H1 (cell line): ENCODE measurements around the gene PITPNC1. TPM values are rescaled to one million over a fixed set of nuclear protein-coding genes. Genes with fewer than 3 reads are reported as not detected.

ENCODE experiments used
- CTCF ChIA-PET: fragments of 300-600 bp; sonication (Branson Sonifier 250); formaldehyde crosslinking; loops from one replicate; lab custom pipeline; 2021; ENCODE audit not compliant: partially characterized antibody; lab: Charles Lee
- POLR2A ChIA-PET: fragments of 300-600 bp; sonication (Branson Sonifier 250); formaldehyde crosslinking; loops from one replicate; lab custom pipeline; 2021; ENCODE audit warnings: inconsistent platforms; ENCODE audit not compliant: partially characterized antibody; lab: Charles Lee
- DNase-seq, 2 experiments: peaks; one replicate each; pipeline versions ENCODE4 v3.0.0 to v3.0.0-alpha.2; 2010 to 2022; ENCODE audit warnings: low spot score in 2 of 2, low read depth in 1 of 2, mixed read lengths in 1 of 2
- FAIRE-seq: peaks from 2 replicates; lab custom pipeline; 2011; peaks lifted over from hg19 to GRCh38; lab: Jason Lieb, UNC
- H2AFZ ChIP-seq: 2 replicates; pipeline ENCODE4 v1.8.1; 2012; ENCODE audit warnings: low read length, inconsistent platforms
- H2AK5ac ChIP-seq: 2 replicates; pipeline ENCODE4 v1.6.1; 2013; ENCODE audit warnings: low read depth, low read length
- H2BK120ac ChIP-seq: replicated peaks from 2 replicates; pipeline ENCODE3; 2013; ENCODE audit warnings: low read depth, low read length, inconsistent platforms
- H2BK12ac ChIP-seq: 2 replicates; pipeline ENCODE4 v1.6.1; 2013; ENCODE audit warnings: low read depth, low read length
- H2BK15ac ChIP-seq: 2 replicates; pipeline ENCODE4 v1.6.1; 2013; ENCODE audit warnings: low read length
- H2BK20ac ChIP-seq: 2 replicates; pipeline ENCODE4 v1.6.1; 2013; ENCODE audit warnings: low read length
- H2BK5ac ChIP-seq: 2 replicates; pipeline ENCODE4 v1.6.1; 2013; ENCODE audit warnings: low read depth, low read length
- H3K14ac ChIP-seq: 2 replicates; pipeline ENCODE4 v1.6.1; 2013; ENCODE audit warnings: inconsistent platforms; ENCODE audit not compliant: insufficient read length
- H3K18ac ChIP-seq: 2 replicates; pipeline ENCODE4 v1.6.1; 2013; ENCODE audit warnings: low read length; ENCODE audit errors: extremely low read depth
- H3K23ac ChIP-seq: 2 replicates; pipeline ENCODE4 v1.6.1; 2013; ENCODE audit warnings: inconsistent platforms; ENCODE audit not compliant: insufficient read length
- H3K23me2 ChIP-seq: 2 replicates; pipeline ENCODE4 v1.6.1; 2013; ENCODE audit warnings: low read depth, low read length
- H3K27ac ChIP-seq: 2 replicates; pipeline ENCODE4 v1.6.1; 2011; ENCODE audit warnings: low read depth, low read length, inconsistent platforms
- H3K27me3 ChIP-seq, 4 experiments: replicated peaks in 1 of 4; 1 replicate in 1 of 4; 2 replicates in 3 of 4; pipeline versions ENCODE4 v1.6.1 to v1.8.1; 2011 to 2013; ENCODE audit warnings: low read length in 3 of 4, mild to moderate bottlenecking in 3 of 4, inconsistent platforms in 2 of 4, mixed read lengths in 2 of 4, moderate library complexity in 1 of 4; ENCODE audit not compliant: control insufficient read depth in 3 of 4, insufficient read depth in 3 of 4; ENCODE audit errors: extremely low read depth in 1 of 4
- H3K36me3 ChIP-seq, 4 experiments: 2 replicates each; pipeline versions ENCODE4 v1.6.1 to v1.8.1; 2011 to 2013; ENCODE audit warnings: mild to moderate bottlenecking in 4 of 4, low read length in 3 of 4, moderate library complexity in 2 of 4, control low read depth in 1 of 4, inconsistent platforms in 1 of 4; ENCODE audit not compliant: insufficient read depth in 4 of 4, control insufficient read depth in 2 of 4
- H3K4ac ChIP-seq: replicated peaks from 2 replicates; pipeline ENCODE3; 2013; ENCODE audit warnings: low read length, low read depth, mixed read lengths, inconsistent platforms; ENCODE audit not compliant: insufficient read length
- H3K4me1 ChIP-seq, 4 experiments: replicated peaks in 1 of 4; 1 replicate in 1 of 4; 2 replicates in 3 of 4; pipeline versions ENCODE4 v1.6.1 to v1.8.1; 2011 to 2013; ENCODE audit warnings: low read length in 3 of 4, inconsistent platforms in 2 of 4, mixed read lengths in 1 of 4; ENCODE audit not compliant: insufficient read depth in 4 of 4, control insufficient read depth in 3 of 4
- H3K4me2 ChIP-seq, 2 experiments: 2 replicates each; pipeline versions ENCODE4 v1.6.1 to v1.8.1; 2011 to 2013; ENCODE audit warnings: low read depth in 2 of 2, low read length in 2 of 2, control low read depth in 1 of 2, inconsistent platforms in 1 of 2, mild to moderate bottlenecking in 1 of 2; ENCODE audit not compliant: insufficient read depth in 1 of 2
- H3K4me3 ChIP-seq, 4 experiments: fragments of 200-600, 300-600 bp in 1 of 4; sonication (generic), shearing (Covaris generic), sonication (Bioruptor Twin) in 1 of 4; 2 replicates each; pipeline versions ENCODE4 v1.5.1 to v1.8.1; 2011 to 2016; ENCODE audit warnings: low read length in 4 of 4, low read depth in 3 of 4, control low read depth in 2 of 4, inconsistent platforms in 2 of 4, mild to moderate bottlenecking in 2 of 4, mixed read lengths in 1 of 4, moderate library complexity in 1 of 4; ENCODE audit not compliant: insufficient read depth in 2 of 4; ENCODE audit errors: extremely low read depth in 1 of 4
- H3K56ac ChIP-seq: replicated peaks from 2 replicates; pipeline ENCODE3; 2013; ENCODE audit warnings: low read depth, mild to moderate bottlenecking, mixed read lengths, low read length, inconsistent platforms; ENCODE audit not compliant: insufficient read length
- H3K79me1 ChIP-seq: 2 replicates; pipeline ENCODE4 v1.6.1; 2013; ENCODE audit warnings: low read depth, low read length, control low read depth
- H3K79me2 ChIP-seq, 2 experiments: 2 replicates each; pipeline versions ENCODE4 v1.6.1 to v1.8.1; 2012 to 2013; ENCODE audit warnings: low read length in 2 of 2, mild to moderate bottlenecking in 2 of 2, inconsistent platforms in 1 of 2; ENCODE audit not compliant: insufficient read depth in 2 of 2, control insufficient read depth in 1 of 2
- H3K9ac ChIP-seq, 4 experiments: replicated peaks in 1 of 4; 1 replicate in 1 of 4; 2 replicates in 3 of 4; pipeline versions ENCODE4 v1.6.1 to v1.8.1; 2011 to 2013; ENCODE audit warnings: low read depth in 3 of 4, low read length in 3 of 4, control low read depth in 2 of 4, mild to moderate bottlenecking in 2 of 4, moderate library complexity in 2 of 4, inconsistent platforms in 1 of 4; ENCODE audit errors: extremely low read depth in 1 of 4
- H3K9me3 ChIP-seq, 2 experiments: 2 replicates each; pipeline versions ENCODE4 v1.6.1 to v1.8.1; 2012 to 2013; ENCODE audit warnings: mild to moderate bottlenecking in 2 of 2, moderate library complexity in 2 of 2, control low read depth in 1 of 2, inconsistent platforms in 1 of 2, low read depth in 1 of 2, low read length in 1 of 2, mixed read lengths in 1 of 2; ENCODE audit not compliant: insufficient read depth in 2 of 2
- H4K20me1 ChIP-seq, 2 experiments: replicated peaks in 1 of 2; 2 replicates each; pipeline versions ENCODE3 to v1.8.1; 2011 to 2013; ENCODE audit warnings: inconsistent platforms in 2 of 2, low read length in 2 of 2, mild to moderate bottlenecking in 1 of 2; ENCODE audit not compliant: insufficient read depth in 2 of 2, control insufficient read depth in 1 of 2
- H4K5ac ChIP-seq: 2 replicates; pipeline ENCODE4 v1.6.1; 2013; ENCODE audit warnings: low read length, low read depth, mixed read lengths, inconsistent platforms; ENCODE audit not compliant: insufficient read length
- H4K8ac ChIP-seq: 2 replicates; pipeline ENCODE4 v1.8.0; 2013; ENCODE audit warnings: mild to moderate bottlenecking, moderate library complexity, low read length, inconsistent platforms; ENCODE audit not compliant: insufficient read depth; ENCODE audit errors: extremely low read depth
- H4K91ac ChIP-seq: replicated peaks from 2 replicates; pipeline ENCODE3; 2013; ENCODE audit warnings: low read length, mixed read lengths, inconsistent platforms; ENCODE audit not compliant: insufficient read length
- JUND ChIP-seq: IDR thresholded peaks from 2 replicates; pipeline ENCODE4 v1.6.1; 2011; ENCODE audit warnings: mild to moderate bottlenecking, improper control_type of control experiment, low read length
- POU5F1 ChIP-seq: IDR thresholded peaks from 2 replicates; pipeline ENCODE4 v1.6.1; 2011; ENCODE audit warnings: low read depth, mild to moderate bottlenecking, low read length, moderate library complexity
- WGBS, 2 experiments: shearing (Covaris generic) in 1 of 2; methylation state at CpG; one replicate each; pipeline versions ENCODE4 v1.1.6 to v1.1.7; 2013 to 2015; ENCODE audit warnings: low lambda C conversion rate in 2 of 2, mixed read lengths in 2 of 2, inconsistent platforms in 1 of 2, low coverage in 1 of 2, missing lambda C conversion rate in 1 of 2; ENCODE audit not compliant: insufficient replicate concordance in 2 of 2, insufficient coverage in 1 of 2, insufficient read length in 1 of 2; ENCODE audit errors: extremely low coverage in 1 of 2, missing lambda C conversion rate in 1 of 2; 5-methylcytosine and 5-hydroxymethylcytosine counted together
- polyA plus RNA-seq, 7 experiments: library from polyadenylated mRNA; depleted of rRNA in 3 of 7; stranded (reverse) in 5 of 7; unstranded in 2 of 7; fragments of >200 nt in 5 of 7; fragments of 200-250 nt in 2 of 7; gene quantifications; 1 replicate in 5 of 7; 2 replicates in 1 of 7; 4 replicates in 1 of 7; pipeline versions ENCODE4 v1.2.1 to v1.2.3, GENCODE V29; 2011 to 2013; ENCODE audit warnings: missing spikeins in 2 of 7, mixed read lengths in 2 of 7
- total RNA-seq: library from RNA; stranded (reverse); fragmentation: NEBNext Ultra II Directional; extraction: Animal tissue kit (Norgen Biotek cat#: 25700); gene quantifications from 2 replicates; pipeline ENCODE4 v1.2.1, GENCODE V29; 2021

Gene PITPNC1
- total and polyA plus RNA-seq, 2 of the 8 experiments (the other 6 are each of a cell fraction or from before 2014, with no cell fraction given), result 17.6 to 54.7 TPM

GRCh38 chr17:67729903-67730302, 352.8 kb downstream of the PITPNC1 start:
- H2BK5ac ChIP-seq, result no peak overlapping the region
- no peak overlapping the region for H3K23ac ChIP-seq
- no peak overlapping the region for H3K4me3 ChIP-seq
- no peak overlapping the region for H2AFZ ChIP-seq
- peaks cover 2 to 10% (median 3%) of the 10 kb centered on the region in 4 experiments; a peak in 4 of 7 replicates for H3K4me1 ChIP-seq
- H4K20me1 ChIP-seq, result no peaks in the 10 kb centered on the region
- H2AK5ac ChIP-seq, result no peak overlapping the region
- WGBS, 2 experiments, result 96% methylated on average over 6 of the region's 6 CpGs; no CpG with 5 or more reads in 1 of the 2 experiments
- POLR2A ChIA-PET, result interaction anchor here (1.0 to 1.6 kb wide), 3 partner anchors 12 to 29 kb away, joined by 3 to 5 read pairs (median 5); no protein-coding TSS in a partner anchor
- no peak overlapping the region for H2BK15ac ChIP-seq
- H3K79me1 ChIP-seq, result no peaks in the 10 kb centered on the region; the same call in 1 of the 2 replicates
- no peak overlapping the region for H3K56ac ChIP-seq
- H3K27ac ChIP-seq, result no peak overlapping the region
- peaks cover 19 to 83% (median 47%) of the 10 kb centered on the region in 4 experiments for H3K36me3 ChIP-seq
- no peak overlapping the region for H4K8ac ChIP-seq
- no peak overlapping the region for H3K9ac ChIP-seq
- no peak overlapping the region for H3K4ac ChIP-seq
- TF ChIP-seq JUND (no peak), POU5F1 (no peak)
- H4K5ac ChIP-seq, result no peak overlapping the region
- CTCF ChIA-PET, result interaction anchor here (0.6 to 1.0 kb wide), 2 partner anchors 9 to 115 kb away, joined by 3 read pairs; no protein-coding TSS in a partner anchor
- no peaks in the 10 kb centered on the region for H3K27me3 ChIP-seq
- no peak for DNase-seq
- no peak overlapping the region for H2BK20ac ChIP-seq
- no peak for FAIRE-seq
- no peak overlapping the region for H4K91ac ChIP-seq
- no peak overlapping the region for H2BK12ac ChIP-seq
- peaks cover 0 to 3% of the 10 kb centered on the region in 2 experiments; a peak in 1 of 4 replicates for H3K9me3 ChIP-seq
- H3K23me2 ChIP-seq, result no peaks in the 10 kb centered on the region
- no peak overlapping the region for H3K18ac ChIP-seq
- H3K4me2 ChIP-seq, result no peak overlapping the region
- no peak overlapping the region for H3K14ac ChIP-seq
- peaks cover 0 to 9% of the 10 kb centered on the region in 2 experiments; a peak in 2 of 4 replicates for H3K79me2 ChIP-seq
- no peak overlapping the region for H2BK120ac ChIP-seq
